ENCODE measurements around the gene EGLN2.
"Not testable (repeated sequence)": the region's sequence is repeated elsewhere in the genome, so short reads cannot be mapped to it uniquely, and the experiment has no call there.

The EGLN2 gene

DNA sequence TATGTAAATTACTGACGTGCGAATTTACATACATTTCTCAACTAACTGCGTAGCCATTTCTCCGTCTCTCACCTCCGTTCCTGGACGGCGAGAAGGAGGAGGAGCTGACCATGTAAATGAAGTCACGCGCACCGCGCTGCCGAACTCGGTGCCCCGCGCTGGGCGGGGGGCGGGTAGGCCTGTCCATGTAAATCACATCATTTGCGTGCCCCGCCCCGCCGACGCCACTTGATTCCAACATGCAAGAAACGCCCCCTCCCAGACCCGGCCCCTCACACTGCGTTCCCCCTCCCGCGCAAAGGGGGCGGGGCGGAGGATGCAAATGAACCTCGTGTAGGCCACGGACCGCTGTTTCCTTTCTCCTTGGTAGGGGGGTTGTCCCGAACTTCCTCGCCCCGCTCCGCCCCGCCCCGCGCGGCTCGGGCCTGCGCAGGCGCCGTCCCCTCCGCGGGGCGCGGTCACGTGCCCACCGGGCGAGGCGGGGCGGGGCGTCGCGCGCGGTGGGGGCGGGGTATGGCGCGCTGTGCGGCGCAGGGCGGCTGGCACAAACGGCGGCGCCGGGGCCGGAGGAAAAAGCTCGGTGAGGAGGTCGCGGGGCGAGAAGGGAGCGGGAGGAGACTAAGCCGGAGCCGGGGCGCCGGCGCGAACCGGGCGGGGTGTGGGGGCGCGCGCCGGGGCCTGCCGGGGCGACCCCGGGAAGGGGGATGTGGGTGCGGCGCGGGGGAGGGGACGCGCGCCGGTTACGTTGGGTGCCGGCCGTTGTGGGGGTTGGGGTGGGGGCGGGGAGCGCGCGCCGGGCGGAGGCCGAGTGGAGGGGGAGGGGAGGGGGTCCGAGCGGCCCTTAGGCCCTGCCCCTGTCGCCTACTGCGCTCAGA, at the start of gene EGLN2:
Gene EGLN2 (plus strand): TSS at position 509 of the 875 bp plus-strand sequence. CDS start 1,382 bp downstream, outside the sequence.
- peak; percentile 100 for DNase-seq

DNA sequence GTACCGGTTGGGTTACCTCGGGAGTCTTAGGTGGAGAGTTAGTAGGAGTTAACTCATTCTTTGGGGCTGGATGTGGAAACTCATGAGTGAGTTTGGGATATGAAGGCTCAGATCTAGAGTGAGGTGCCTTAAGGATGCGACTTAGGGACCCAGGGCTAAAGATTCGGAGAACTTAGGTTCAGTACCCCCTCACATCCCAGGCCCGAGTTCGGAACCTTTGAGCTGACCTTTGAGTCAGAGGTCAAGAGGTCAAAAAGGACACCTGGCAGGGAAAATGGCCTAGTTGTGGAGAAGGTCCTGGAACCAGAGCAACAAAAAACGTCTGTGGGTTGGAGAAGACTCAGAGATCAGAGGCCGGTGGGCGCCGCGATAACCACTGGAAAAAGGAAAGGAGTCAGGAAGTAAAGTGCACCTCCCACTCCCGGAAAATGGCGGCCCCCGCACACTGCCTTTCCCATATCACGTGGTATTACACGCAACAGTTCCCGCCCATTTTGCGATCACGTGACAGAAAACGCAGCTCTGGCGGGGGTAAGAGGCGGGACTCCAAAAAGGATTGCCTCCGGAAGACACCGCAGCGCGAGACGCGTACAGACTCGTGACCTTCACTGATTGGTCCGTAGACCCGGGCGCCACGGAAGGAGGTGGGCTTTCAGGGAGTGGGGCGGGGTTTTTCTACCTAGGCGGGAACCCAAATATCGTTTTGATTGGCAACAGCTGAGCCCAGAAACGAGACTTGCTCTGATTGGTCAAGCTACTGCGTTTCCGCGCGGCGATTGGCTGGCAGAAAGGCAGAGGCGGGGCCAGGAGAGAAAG, 48.7 kb upstream of the EGLN2 start, which contains the start of gene ACTMAP:
Gene ACTMAP (minus strand): TSS at position 420 of the 816 bp plus-strand sequence. CDS start 674 bp downstream, outside the sequence.
- DNase-seq = peak; percentile 100

DNA sequence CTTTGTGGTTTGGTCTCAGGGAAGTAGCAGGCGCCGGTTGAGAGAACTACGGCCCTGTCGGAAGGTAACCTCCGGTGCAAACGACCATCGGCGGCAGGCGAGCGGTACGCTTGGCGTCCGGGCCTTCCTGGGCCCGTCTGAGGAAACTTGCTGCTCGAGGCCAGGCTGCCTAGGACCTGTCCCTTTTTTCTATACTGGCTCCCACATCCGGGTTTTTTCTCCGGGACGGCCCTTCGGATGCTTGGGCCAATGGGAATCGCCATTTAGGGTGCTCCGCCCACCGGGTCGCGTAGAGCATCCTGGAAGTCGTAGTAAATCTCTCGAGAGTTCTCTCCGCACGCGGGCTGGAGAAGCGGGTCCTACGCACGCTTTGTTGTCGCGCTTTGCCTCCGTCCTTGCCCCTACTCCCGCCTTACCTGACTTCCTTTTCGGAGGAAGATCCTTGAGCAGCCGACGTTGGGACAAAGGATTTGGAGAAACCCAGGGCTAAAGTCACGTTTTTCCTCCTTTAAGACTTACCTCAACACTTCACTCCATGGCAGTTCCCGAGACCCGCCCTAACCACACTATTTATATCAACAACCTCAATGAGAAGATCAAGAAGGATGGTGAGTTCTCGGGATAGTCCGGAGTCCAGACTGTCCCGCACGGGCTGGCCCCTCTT, 48.0 kb upstream of the EGLN2 start, which contains the start of gene SNRPA:
Gene SNRPA (plus strand): TSS at position 330 of the 664 bp plus-strand sequence. CDS start 206 bp downstream, at position 536.
- peak; percentile 96 for DNase-seq

DNA sequence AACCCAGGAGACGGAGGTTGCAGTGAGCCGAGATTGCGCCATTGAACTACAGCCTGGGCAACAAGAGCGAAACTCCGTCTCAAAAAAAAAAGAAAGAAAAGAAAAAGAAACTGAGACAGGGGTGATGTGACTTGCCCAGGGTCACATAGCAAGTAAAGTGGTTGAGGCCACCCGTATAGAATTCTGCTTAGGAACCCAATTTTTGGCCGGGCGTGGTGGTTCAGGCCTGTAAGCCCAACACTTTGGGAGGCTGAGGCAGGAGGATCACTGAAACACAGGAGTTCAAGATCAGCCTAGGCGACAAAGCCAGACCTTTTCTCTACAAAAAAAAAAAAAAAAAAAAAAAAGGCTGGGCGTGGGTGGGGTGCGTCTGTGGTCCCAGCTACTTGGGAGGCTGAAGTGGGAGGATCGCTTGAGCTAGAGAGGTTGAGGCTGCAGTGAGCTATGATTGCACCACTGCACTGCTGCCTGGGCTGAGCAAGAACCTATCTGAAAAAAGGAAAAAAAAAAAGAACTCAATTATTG, 46.7 kb upstream of the EGLN2 start:
- DNase-seq = peak; percentile 53

DNA sequence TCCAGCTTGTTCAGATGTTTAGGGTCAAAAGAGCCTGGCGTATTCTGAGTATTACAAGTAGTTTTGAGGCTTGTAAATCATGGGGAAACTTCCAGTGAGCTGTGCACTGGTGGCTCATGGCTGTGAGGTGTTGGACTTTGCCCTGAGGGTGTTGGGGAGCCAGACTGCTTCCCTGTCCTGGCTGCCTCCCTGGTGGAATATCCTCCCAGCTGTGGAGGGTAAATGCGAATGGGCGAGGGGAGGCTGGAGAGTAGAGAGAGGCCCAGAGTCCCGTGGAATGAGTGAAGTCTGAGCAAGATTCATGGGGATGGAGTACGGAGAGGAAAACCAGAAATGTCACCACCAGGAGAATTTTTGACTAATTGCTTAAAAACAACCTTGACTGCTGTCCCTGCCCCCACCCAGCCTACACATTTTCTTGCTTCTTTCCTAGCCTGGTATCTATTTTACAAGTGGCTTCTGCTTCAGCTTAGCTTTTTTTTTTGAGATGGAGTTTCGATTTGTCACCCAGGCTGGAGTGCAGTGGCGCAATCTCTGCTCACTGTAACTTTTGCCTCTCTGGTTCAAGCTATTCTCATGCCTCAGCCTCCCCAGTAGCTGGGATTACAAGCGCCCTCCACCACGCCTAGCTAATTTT, 44.3 kb upstream of the EGLN2 start:
- DNase-seq = peak; percentile 81

DNA sequence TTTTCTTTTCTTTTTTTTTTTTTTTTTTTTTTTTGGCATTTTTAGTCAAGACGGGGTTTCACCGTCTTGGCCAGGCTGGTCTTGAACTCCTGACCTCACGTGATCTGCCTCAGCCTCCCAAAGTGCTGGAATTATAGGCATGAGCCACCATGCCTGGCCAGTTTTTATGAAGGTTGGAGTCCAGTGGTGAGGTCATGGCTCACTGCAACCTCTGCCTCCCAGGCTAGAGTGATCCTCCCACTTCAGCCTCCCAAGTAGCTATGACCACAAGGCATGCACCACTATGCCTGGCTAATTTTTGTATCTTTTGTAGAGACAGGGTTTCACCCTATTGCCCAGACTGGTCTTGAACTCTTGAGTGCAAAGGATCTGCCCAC, 43.8 kb upstream of the EGLN2 start:
- no peak for DNase-seq

DNA sequence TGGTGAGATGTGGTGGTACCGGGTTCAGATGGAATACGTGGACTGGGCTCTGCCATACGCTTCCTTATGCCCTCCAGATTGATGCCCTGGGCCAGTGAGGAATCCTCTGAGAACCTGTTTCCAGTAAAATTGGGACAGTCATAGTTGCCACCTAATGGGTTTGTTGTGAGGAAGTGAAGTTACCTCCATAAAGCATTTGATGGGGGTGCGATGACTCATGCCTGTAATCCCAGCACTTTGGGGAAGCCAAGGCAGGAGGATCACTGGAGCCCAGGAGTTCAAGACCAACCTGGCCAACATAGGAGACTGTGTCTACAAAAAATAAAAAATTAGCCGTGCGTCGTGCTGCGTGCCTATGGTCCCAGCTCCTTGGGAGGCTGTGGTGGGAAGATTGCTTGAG, 43.2 kb upstream of the EGLN2 start:
- DNase-seq = no peak

DNA sequence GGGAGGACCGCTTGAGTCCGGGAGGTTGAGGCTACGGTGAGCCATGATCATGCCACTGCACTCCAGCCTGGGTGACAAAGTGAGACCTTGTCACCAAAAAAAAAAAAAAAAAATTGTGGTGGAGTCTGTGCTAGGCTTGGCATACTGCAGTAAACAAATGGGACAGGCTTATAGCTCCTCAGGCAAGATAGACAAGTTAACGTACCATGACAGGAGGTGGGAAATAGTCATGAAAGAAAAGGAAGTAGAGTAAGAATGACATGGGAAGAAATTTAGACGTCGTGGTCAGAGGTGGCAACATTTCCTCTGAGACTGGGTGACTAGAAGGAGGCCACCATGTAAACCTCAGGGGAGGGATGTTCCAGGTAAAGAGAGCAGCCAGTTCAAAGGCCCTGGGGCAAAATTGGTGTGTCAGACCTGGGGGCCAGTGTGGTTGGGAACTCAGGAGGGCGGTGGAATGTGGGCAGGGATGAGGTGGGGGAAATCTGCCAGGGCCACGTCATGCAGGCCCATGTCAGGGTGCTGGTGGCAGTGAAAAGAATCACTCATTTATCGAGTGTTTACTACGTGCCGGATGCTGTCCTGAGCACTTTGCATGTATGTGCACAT, 42.4 kb upstream of the EGLN2 start:
- DNase-seq = peak; percentile 77

DNA sequence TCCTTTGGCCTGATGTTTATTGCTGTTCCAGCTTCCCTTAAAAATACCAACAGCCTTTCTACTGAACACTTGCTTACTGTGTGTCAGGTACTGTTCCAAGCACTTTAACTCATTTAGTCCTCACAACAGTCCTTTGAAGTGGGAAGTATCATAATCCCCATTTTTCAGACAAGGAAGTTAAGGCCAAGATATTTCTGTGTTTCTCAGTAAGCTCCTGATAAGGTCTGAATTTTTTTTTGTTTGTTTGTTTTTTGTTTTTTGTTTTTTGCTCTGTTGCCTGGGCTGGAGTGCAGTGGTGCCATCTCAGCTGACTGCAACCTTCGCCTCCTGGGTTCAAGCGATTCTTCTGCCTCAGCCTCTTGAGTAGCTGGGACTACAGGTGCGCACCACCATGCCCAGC, 40.5 kb upstream of the EGLN2 start:
- DNase-seq = no peak

DNA sequence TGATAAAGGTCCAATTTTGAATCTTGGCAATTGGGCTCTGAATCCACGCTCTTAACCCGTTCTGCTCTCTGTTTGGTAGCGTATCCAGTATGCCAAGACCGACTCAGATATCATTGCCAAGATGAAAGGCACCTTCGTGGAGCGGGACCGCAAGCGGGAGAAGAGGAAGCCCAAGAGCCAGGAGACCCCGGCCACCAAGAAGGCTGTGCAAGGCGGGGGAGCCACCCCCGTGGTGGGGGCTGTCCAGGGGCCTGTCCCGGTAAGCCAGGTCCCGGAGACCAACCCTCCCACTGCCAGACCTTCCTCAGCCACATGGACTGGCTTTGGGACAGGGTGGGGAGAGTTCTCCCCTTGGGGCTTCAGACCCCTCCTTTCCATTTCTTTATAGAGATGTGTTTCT, 39.6 kb upstream of the EGLN2 start:
- no peak for DNase-seq

DNA sequence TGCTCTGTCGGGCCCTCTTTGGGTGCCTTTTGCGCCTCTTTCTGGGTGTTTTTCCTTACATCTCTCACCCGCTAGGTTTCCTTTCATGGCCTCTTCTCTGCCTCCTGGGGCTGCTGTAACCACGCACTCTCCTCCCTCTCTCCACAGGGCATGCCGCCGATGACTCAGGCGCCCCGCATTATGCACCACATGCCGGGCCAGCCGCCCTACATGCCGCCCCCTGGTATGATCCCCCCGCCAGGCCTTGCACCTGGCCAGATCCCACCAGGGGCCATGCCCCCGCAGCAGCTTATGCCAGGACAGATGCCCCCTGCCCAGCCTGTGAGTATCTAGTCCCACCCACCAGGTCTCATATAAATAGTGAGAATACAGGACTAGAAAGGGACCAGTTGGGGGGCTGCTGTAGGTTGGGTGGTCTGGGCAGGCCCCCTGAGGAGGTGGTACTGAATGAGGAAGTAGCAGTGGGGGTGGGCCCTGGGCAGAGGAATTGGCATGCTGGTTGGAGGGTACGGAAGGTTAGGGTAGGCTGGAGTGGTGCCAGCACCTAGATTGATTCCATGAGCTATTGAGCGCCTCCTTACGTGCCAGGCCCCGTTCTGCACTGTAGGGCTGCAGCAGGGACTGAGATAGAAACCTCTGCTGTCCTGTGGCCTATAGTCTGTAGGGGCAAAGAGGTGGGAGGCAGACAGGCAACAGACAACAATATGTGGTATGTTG, 36.1 kb upstream of the EGLN2 start:
- peak; percentile 47 for DNase-seq

DNA sequence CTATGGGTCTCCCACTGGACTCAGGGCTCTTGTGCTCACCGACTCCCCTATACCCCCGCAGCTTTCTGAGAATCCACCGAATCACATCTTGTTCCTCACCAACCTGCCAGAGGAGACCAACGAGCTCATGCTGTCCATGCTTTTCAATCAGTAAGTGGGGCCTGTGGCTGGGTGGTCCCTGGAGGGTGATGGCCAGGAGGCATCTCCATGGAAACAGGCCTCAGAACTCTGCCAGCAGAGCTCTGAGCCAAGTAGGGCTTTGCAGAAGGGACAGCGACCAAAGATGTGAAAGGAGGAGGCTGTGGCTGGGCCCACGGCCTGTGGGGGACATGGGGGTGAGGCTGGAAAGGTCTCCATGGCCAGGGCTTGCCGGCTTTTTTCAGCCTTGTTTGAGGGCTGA, 35.5 kb upstream of the EGLN2 start:
- no peak for DNase-seq

DNA sequence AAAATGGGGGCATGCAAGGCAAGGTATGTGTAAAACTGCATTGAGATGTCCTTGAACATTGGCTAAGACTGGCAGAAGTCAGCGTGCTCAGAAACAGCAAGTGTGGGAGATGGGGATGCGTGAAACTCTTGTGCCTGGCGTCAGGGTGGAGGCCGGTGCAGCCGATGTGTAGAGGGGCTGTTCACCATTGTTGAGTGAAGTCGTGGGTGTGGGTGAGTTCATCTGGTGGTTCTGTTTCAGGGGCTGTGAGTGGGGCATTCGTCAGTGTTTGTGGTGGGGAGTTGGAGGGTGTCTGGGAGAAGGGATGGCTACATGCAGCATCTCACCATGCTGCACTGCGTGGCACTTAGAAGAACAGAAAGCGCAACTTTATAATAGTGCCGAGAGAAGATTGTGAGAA, 35.0 kb upstream of the EGLN2 start:
- DNase-seq = peak; percentile 73

DNA sequence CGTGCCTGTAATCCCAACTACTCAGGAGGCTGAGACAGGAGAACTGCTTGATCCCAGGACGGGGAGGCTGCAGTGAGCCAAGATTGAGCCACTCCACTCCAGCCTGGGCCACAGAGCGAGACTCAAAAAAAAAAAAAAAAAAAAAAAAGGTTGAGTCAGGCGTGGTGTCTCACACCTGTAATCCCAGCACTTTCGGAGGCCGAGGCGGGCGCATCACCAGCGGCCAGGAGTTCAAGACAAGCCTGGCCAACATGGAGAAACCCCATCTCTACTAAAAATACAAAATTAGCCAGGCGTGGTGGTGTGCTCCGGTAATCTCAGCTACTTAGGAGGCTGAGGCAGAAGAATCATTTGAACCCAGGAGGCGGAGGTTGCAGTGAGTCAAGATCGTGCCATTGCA, 32.6 kb upstream of the EGLN2 start:
- DNase-seq = peak; percentile 31

DNA sequence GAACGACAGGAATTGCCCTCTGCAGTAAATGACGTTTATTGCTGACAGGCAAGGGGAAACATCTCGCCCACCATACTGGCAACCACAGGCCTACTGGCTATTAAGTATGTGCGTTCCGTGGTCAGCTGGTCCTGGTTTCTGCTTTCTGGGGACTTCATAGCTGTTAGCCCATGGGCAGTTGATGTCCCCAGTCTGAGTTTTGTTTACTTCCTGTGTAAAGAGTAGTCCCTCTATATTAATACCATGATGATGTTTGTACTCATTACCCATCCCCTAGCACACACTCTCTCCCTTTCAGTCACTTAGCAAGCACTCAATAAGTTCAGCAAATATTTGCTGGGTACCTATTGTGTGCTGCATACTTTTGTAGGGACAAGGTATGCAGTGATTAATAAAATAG, 30.1 kb upstream of the EGLN2 start:
- DNase-seq = no peak

DNA sequence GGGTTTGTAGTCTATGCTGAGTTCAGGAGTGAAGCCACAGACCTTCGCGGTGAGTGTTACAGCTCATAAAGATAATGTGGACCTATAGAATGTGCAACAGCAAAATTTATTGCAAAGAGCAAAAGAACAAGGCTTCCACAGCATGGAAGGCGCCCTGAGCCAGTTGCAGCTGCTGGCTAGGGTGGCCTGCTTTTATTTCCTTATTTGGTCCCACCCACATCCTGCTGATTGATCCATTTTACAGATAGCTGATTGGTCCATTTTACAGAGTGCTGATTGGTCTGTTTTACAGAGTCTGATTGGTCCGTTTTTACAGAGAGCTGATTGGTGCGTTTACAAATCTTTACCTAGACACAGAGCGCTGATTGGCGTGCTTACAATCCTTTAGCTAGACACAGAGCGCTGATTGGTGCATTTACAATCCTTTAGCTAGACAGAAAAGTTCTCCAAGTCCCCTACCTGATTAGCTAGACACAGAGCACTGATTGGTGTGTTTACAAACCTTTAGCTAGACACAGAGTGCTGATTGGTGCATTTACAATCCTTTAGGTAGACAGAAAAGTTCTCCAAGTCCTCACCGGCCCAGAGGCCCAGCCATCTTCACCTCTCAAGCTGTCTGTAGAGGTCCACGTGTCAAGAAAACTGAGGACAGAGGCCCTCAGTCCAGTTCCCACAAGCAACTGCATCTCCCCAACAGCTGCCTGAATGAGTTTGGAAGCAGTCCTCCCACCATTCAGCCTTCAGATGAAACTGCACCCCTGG, 27.7 kb upstream of the EGLN2 start:
- DNase-seq = not testable (repeated sequence)

DNA sequence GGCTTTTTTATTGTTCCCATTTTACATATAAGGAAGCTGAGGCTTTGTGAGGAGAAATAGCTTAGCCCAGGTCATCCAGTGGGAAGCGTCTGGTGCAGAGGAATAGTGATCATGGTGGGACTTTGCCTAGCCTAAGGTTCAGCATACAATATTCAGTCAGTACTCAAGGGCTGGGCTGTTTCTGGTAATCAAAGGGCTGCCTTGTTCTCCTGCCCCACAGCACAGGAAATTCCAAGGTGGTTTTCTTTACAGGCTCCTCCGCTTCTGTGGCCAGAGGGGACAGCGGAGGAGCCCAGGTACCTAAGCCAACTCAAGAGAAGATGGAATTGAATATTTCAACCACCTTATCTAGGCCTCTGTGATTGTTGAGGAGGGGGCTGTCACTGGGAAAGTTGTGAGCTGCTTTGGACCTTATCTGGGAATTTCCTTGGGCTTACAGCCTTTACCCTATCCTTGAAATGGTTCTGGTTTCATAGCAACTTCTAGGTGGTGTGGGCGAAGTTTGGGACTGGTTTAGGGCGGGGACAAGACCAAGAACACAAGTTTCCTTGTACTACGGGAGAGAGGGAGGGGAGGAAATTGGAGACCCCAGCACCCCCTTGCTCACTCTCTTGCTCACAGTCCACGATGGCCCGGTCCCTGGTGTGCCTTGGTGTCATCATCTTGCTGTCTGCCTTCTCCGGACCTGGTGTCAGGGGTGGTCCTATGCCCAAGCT, 23.9 kb upstream of the EGLN2 start, which contains the start of gene MIA:
Gene MIA (plus strand): TSS at position 606 of the 716 bp plus-strand sequence. CDS start 22 bp downstream, at position 628.
- DNase-seq = no peak

DNA sequence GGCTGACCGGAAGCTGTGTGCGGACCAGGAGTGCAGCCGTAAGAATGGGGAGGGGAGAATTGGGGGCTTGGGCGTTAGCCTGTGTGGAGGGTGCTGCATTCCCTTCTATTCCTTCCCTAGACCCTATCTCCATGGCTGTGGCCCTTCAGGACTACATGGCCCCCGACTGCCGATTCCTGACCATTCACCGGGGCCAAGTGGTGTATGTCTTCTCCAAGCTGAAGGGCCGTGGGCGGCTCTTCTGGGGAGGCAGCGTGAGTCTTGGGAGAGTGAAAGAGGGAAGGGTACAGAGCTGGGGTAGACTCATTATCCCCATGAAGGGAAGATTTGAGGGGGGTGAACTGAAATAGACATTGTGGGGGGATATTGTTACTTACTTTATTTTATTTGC, 23.4 kb upstream of the EGLN2 start:
- no peak for DNase-seq

DNA sequence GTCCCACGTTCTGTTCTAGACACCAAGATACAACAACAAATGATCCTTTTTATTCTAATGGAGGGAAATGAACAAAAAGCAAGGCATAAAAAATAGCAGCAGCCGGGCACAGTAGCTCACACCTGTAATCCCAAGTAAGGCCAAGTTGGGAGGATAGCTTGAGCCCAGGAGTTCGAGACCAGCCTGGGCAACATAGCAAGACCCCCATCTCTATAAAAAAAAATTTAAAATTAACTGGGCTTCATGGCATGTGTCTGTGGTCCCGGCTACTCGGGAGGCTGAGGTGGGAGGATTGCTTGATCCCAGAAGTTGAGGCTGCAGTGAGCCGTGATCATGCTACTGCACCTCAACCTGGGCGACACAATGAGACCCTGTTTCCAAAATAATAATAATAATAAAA, 22.6 kb upstream of the EGLN2 start:
- DNase-seq = no peak
